ENCODE results near the gene PAGR1.

- TF ChIP-seq POLR2AphosphoS5 (IDR thresholded peaks at IDR 0.05; ENCODE audit: low read depth, low read length): no peak
- TF ChIP-seq POLR2A (IDR thresholded peaks at IDR 0.05; ENCODE audit: low read depth, low read length): no peak
- TF ChIP-seq TAF1 (IDR thresholded peaks at IDR 0.05; ENCODE audit: low read depth, low read length): no peak
- TF ChIP-seq SPI1 (IDR thresholded peaks at IDR 0.05; ENCODE audit: low read depth, low read length): no peak
- TF ChIP-seq POU2F2 (IDR thresholded peaks at IDR 0.05; ENCODE audit: low read depth, low read length): no peak
- TF ChIP-seq PAX5 (IDR thresholded peaks at IDR 0.05; ENCODE audit: insufficient read depth, low read length, severe bottlenecking): no peak
These were observed 47.7 kb downstream of the PAGR1 start for GRCh38 chr16:29863669-29863984.

All from GM12891 (cell line).